ENCODE results near the gene TMEM272. TPM values are rescaled to one million over a fixed set of nuclear protein-coding genes. Genes with fewer than 3 reads are reported as not detected.

TMEM272 gene
- total and polyA plus RNA-seq, 7 donors = 0.17 to 0.49 (median 0.27) TPM; not detected in 1

- Histone ChIP-seq H3K27ac (no peak overlapping the region), H3K27me3 (ENCODE audit: insufficient read depth in 3 of 3, low read length in 2 of 3) (no peaks in the 10 kb centered on the region), H3K4me1 (no peaks in the 10 kb centered on the region), H3K9me3 (no peaks in the 10 kb centered on the region), H3K4me3 (no peak overlapping the region), H3K36me3 (ENCODE audit: insufficient read depth in 1 of 2, low read depth in 1 of 2) (no peaks in the 10 kb centered on the region)
- no peak for ATAC-seq
- no peak for DNase-seq
- 77 to 80% (median 80%) methylated on average over 6 of the region's 6 CpGs for WGBS, 3 donors
- no peak for TF ChIP-seq CTCF (IDR thresholded peaks at IDR 0.05)
- intact Hi-C loops (cut with DNase I) = loop anchor here in 1 of 2 donors (5.0 kb wide), 1 partner anchor 286 kb away; the partner anchor contains the start of gene NEK5
These were observed 3.2 kb downstream of the TMEM272 start for GRCh38 chr13:51841732-51842131.

GRCh38 chr13:51840917-51841316, 4.1 kb downstream of the TMEM272 start:
- no peak for TF ChIP-seq CTCF (IDR thresholded peaks at IDR 0.05)
- no peak for ATAC-seq
- intact Hi-C loops (cut with DNase I) = loop anchor here in 1 of 2 donors (5.0 kb wide), 1 partner anchor 286 kb away; the partner anchor contains the start of gene NEK5

GRCh38 chr13:51839711-51840540, 5.1 kb downstream of the TMEM272 start:
- Histone ChIP-seq H3K4me3 (no peak overlapping the region), H3K4me1 (no peaks in the 10 kb centered on the region), H3K27ac (no peak overlapping the region), H3K9me3 (no peaks in the 10 kb centered on the region), H3K36me3 (ENCODE audit: insufficient read depth in 1 of 2, low read depth in 1 of 2) (no peaks in the 10 kb centered on the region), H3K27me3 (ENCODE audit: insufficient read depth in 3 of 3, low read length in 2 of 3) (no peaks in the 10 kb centered on the region)
- DNase-seq = no peak
- ATAC-seq = no peak
- WGBS, 3 donors = 83 to 87% (median 86%) methylated on average over 10 of the region's 10 CpGs
- TF ChIP-seq CTCF (IDR thresholded peaks at IDR 0.05) = no peak
- intact Hi-C loops (cut with DNase I) = loop anchor here in 1 of 2 donors (5.0 kb wide), 1 partner anchor 287 kb away; the partner anchor contains the start of gene NEK5

More at GRCh38 chr13:51840917-51841316, 4.1 kb downstream of the TMEM272 start:
- no peak overlapping the region for H3K27ac ChIP-seq
- no peaks in the 10 kb centered on the region for H3K4me1 ChIP-seq
- DNase-seq = no peak
- no peaks in the 10 kb centered on the region for H3K9me3 ChIP-seq
- H3K27me3 ChIP-seq (ENCODE audit: insufficient read depth in 3 of 3, low read length in 2 of 3) = no peaks in the 10 kb centered on the region
- 82 to 88% (median 87%) methylated on average over 6 of the region's 6 CpGs for WGBS, 3 donors
- no peaks in the 10 kb centered on the region for H3K36me3 ChIP-seq (ENCODE audit: insufficient read depth in 1 of 2, low read depth in 1 of 2)
- no peak overlapping the region for H3K4me3 ChIP-seq

- no peak for ATAC-seq
- no peaks in the 10 kb centered on the region for H3K9me3 ChIP-seq
- WGBS, 3 donors = 76 to 92% (median 82%) methylated on average over 8 of the region's 8 CpGs
These were observed 6.6 kb downstream of the TMEM272 start for GRCh38 chr13:51838240-51838846.

More at GRCh38 chr13:51838240-51838846, 6.6 kb downstream of the TMEM272 start:
- no peak for TF ChIP-seq CTCF (IDR thresholded peaks at IDR 0.05)
- no peak overlapping the region for H3K27ac ChIP-seq
- no peak for DNase-seq
- H3K4me1 ChIP-seq = no peaks in the 10 kb centered on the region
- no peaks in the 10 kb centered on the region for H3K27me3 ChIP-seq (ENCODE audit: insufficient read depth in 3 of 3, low read length in 2 of 3)
- H3K4me3 ChIP-seq = no peak overlapping the region
- intact Hi-C loops (cut with DNase I) = no loop called here
- H3K36me3 ChIP-seq (ENCODE audit: insufficient read depth in 1 of 2, low read depth in 1 of 2) = no peaks in the 10 kb centered on the region

Data from psoas muscle (tissue), 8 donors.